Measurements from ENCODE around the gene CRYBA1.
"Not testable (repeated sequence)": the region's sequence is repeated elsewhere in the genome, so short reads cannot be mapped to it uniquely, and the experiment has no call there.

CRYBA1 gene

DNA sequence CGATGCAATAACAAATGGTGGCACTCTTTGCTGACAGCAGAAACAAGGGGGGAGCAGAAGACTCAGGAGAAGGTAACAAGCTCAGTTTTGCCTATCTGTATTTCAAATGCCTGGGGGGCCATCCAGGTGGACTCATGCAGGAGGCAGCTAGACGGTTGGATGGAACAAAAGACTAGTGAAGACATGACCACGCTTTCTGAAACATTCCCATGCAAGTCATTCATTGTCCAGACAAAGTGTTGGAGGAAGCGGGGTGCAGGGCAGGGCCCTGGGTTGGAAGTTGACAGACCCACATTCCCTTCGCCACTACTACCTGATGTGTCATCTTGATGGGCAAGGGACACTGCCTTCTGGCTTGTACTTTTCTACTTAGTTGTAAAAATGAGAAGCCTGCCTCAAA is 29.8 kb upstream of the CRYBA1 start:
- DNase-seq (ENCODE audit: low read depth): no peak
- TF ChIP-seq, protein P1, sequence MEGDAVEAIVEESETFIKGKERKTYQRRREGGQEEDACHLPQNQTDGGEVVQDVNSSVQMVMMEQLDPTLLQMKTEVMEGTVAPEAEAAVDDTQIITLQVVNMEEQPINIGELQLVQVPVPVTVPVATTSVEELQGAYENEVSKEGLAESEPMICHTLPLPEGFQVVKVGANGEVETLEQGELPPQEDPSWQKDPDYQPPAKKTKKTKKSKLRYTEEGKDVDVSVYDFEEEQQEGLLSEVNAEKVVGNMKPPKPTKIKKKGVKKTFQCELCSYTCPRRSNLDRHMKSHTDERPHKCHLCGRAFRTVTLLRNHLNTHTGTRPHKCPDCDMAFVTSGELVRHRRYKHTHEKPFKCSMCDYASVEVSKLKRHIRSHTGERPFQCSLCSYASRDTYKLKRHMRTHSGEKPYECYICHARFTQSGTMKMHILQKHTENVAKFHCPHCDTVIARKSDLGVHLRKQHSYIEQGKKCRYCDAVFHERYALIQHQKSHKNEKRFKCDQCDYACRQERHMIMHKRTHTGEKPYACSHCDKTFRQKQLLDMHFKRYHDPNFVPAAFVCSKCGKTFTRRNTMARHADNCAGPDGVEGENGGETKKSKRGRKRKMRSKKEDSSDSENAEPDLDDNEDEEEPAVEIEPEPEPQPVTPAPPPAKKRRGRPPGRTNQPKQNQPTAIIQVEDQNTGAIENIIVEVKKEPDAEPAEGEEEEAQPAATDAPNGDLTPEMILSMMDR (IDR thresholded peaks at IDR 0.05; ENCODE audit: insufficient read depth, low read depth, low read length, missing control alignments): no peak
- no peak overlapping the region for H3K4me3 ChIP-seq (ENCODE audit: low read depth, low read length)

DNA sequence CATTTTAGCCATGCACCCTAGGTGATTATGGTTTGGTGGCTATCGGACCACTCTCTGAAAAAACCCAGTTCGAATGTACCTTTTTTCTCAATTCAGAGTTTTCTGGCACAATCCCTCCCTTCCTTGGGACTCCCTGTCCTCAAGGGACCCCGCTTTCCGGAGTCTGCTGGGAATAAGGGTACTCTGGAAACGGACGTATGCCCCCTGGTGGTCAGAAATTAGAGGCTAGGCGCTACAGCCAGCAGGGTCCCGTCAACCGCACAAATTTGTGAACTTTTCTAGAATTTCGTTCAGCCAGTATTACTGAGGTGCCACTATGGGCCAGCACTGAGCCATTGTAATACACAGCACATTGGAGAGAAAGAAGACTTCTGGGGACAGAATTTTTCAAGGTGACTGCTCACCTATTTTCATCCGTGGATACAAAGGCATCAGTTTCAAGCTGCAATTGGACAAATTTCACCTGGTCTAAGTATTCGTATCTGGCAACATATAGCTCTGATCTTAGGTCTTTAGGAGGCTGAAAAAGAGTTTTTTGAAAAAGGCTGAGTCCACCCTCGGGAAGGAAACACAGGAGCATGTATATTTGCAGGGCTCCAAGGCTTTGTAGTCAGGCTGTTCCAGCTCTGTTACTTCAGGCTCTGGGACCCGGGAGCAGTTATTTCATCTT is 27.1 kb upstream of the CRYBA1 start:
- TF ChIP-seq, protein P1 (IDR thresholded peaks at IDR 0.05; ENCODE audit: insufficient read depth, low read depth, low read length, missing control alignments): peak; percentile 82
- DNase-seq (ENCODE audit: low read depth): peak; percentile 81
- H3K4me3 ChIP-seq (ENCODE audit: low read depth, low read length): no peak overlapping the region

DNA sequence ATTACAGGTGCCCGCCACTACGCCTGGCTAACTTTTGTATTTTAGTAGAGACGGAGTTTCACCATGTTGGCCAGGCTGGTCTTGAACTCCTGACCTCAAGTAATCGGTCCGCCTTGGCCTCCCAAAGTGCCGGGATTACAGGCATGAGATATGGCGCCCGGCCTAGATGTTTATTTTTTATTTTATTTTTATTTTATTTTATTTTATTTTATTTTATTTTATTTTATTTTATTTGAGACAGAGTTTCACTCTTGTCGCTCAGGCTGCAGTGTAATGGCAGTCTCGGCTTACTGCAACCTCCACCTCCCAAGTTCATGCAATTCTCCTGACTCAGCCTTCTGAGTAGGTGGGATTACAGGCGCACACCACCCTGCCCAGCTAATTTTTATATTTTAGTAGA is 25.3 kb upstream of the CRYBA1 start:
- DNase-seq (ENCODE audit: low read depth); H3K4me3 ChIP-seq (ENCODE audit: low read depth, low read length): not testable (repeated sequence)

GRCh38 chr17:29225396-29225795 is 21.3 kb upstream of the CRYBA1 start:
- TF ChIP-seq, protein P1 (IDR thresholded peaks at IDR 0.05; ENCODE audit: insufficient read depth, low read depth, low read length, missing control alignments): no peak
- no peak overlapping the region for H3K4me3 ChIP-seq (ENCODE audit: low read depth, low read length)
- peak; percentile 28 for DNase-seq (ENCODE audit: low read depth)

GRCh38 chr17:29233301-29233700 is 13.4 kb upstream of the CRYBA1 start:
- TF ChIP-seq, protein P1 (IDR thresholded peaks at IDR 0.05; ENCODE audit: insufficient read depth, low read depth, low read length, missing control alignments): no peak
- no peak for DNase-seq (ENCODE audit: low read depth)
- H3K4me3 ChIP-seq (ENCODE audit: low read depth, low read length): no peak overlapping the region

DNA sequence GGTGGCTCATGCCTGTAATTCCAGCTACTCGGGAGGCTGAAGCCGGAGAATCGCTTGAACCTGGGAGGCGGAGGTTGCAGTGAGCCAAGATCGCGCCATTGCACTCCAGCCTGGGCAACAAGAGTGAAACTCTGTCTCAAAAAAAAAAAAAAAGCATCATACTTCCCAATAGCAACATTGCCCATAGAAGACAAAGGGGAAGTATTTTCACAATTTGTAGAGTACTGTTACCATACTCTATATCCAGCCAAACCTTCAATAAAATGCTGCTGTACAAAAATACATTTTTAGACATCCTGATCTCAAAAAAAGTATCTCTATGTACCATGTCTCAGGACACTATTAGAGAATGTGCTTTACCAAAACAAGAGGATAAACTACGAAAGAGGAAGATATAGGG is 11.7 kb upstream of the CRYBA1 start:
- DNase-seq (ENCODE audit: low read depth); H3K4me3 ChIP-seq (ENCODE audit: low read depth, low read length): not testable (repeated sequence)

GRCh38 chr17:29235904-29236303 is 10.8 kb upstream of the CRYBA1 start:
- DNase-seq (ENCODE audit: low read depth): no peak
- TF ChIP-seq, protein P1 (IDR thresholded peaks at IDR 0.05; ENCODE audit: insufficient read depth, low read depth, low read length, missing control alignments): no peak
- no peak overlapping the region for H3K4me3 ChIP-seq (ENCODE audit: low read depth, low read length)

DNA sequence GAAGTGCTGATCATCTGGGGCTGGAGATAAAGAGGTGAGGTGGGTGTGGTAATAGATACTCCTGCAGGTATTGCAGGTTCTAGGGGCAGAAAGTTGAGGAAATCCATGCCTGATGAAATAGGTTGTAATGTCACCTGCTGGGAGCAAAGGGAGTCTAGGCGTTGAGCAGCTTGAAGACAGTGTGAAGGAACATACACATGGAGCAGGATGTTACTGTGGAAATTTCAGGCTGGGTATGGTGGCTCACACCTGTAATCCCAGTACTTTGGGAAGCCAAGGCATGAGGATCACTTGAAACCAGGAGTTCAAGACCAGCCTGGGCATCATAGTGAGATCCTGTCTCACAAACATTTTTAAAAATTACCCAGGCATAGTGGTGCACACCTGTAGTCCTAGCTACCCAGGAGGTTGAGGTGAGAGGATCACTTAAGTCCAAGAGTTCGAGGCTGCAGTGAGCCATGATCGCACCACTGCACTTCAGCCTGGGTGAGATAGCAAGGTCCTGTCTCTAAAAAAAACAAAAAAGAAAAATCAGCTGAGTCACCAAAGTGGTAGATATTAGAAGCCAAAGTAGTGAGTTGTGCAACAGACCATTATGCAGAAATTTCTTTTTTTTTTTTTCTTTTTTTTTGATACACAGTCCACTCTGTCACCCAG is 9.1 kb upstream of the CRYBA1 start:
- no peak for DNase-seq (ENCODE audit: low read depth)
- TF ChIP-seq, protein P1 (IDR thresholded peaks at IDR 0.05; ENCODE audit: insufficient read depth, low read depth, low read length, missing control alignments): no peak
- H3K4me3 ChIP-seq (ENCODE audit: low read depth, low read length): no peak overlapping the region

All from GM12865 (cell line).